ENCODE data around the gene RGL2. TPM values are rescaled to one million over a fixed set of nuclear protein-coding genes. Genes with fewer than 3 reads are reported as not detected.
"Not testable (repeated sequence)": the region's sequence is repeated elsewhere in the genome, so short reads cannot be mapped to it uniquely, and the experiment has no call there.

RGL2 gene
- total and polyA plus RNA-seq, 2 experiments from 2014 or later, result 63.3 to 82.1 TPM

DNA sequence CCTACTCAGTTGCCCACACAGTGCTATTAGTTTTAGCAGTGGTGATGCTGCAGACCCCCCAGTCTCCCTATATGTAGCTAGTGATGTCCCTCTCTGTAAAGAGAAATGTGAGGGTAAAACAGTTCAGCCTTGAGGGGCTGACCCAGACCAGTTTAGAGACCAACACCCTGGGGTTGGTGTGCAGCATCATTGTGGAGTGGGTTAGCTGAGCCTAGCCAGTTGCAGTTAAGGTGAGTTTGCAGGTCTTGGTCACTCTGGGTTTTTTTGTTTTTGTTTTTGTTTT is 22.2 kb downstream of the RGL2 start:
- Histone ChIP-seq H3K9me3 (ENCODE audit: low read depth) (no peaks in the 10 kb centered on the region), H3K36me3 (replicated peaks; ENCODE audit: insufficient read depth, low read depth) (no peaks in the 10 kb centered on the region), H3K4me3 (peak overlapping the region; percentile 74), H2AFZ (no peak overlapping the region), H3K79me2 (peaks cover 37% of the 10 kb centered on the region), H3K4me1 (ENCODE audit: insufficient read depth) (peaks cover 51% of the 10 kb centered on the region), H3K9me2 (replicated peaks; ENCODE audit: insufficient read depth) (no peaks in the 10 kb centered on the region), H3K4me2 (peak overlapping the region; percentile 91), H4K20me1 (ENCODE audit: insufficient read depth, poor library complexity, severe bottlenecking) (peaks cover 29% of the 10 kb centered on the region), H3K27me3 (no peaks in the 10 kb centered on the region), H3K27ac (peak overlapping the region; percentile 97)
- DNase-seq (ENCODE audit: low spot score), result no peak
- TF ChIP-seq EZH2phosphoT487 (IDR thresholded peaks at IDR 0.05; ENCODE audit: low read depth, severe bottlenecking, unreplicated experiment), result no peak
- no peak for TF ChIP-seq EZH2 (IDR thresholded peaks at IDR 0.05; ENCODE audit: borderline replicate concordance)

GRCh38 chr6:33275795-33276580 is 22.8 kb downstream of the RGL2 start:
- H3K4me3 ChIP-seq; DNase-seq (ENCODE audit: low spot score); H3K27me3 ChIP-seq; H3K36me3 ChIP-seq (replicated peaks; ENCODE audit: insufficient read depth, low read depth); H3K9me2 ChIP-seq (replicated peaks; ENCODE audit: insufficient read depth); H3K9me3 ChIP-seq (ENCODE audit: low read depth); H2AFZ ChIP-seq: not testable (repeated sequence)
- WGBS (ENCODE audit: low lambda C conversion rate, missing lambda C conversion rate), result 80% methylated on average over 16 of the region's 16 CpGs
- peaks cover 29% of the 10 kb centered on the region for H4K20me1 ChIP-seq (ENCODE audit: insufficient read depth, poor library complexity, severe bottlenecking)
- H3K27ac ChIP-seq, result peak overlapping the region; percentile 97
- H3K4me2 ChIP-seq, result peak overlapping the region; percentile 91
- H3K79me2 ChIP-seq, result peaks cover 38% of the 10 kb centered on the region
- peaks cover 52% of the 10 kb centered on the region for H3K4me1 ChIP-seq (ENCODE audit: insufficient read depth)

GRCh38 chr6:33273924-33274902 is 24.5 kb downstream of the RGL2 start:
- no peak for DNase-seq (ENCODE audit: low spot score)
- Histone ChIP-seq H3K79me2 (peaks cover 52% of the 10 kb centered on the region), H3K9me3 (ENCODE audit: low read depth) (no peaks in the 10 kb centered on the region), H3K4me1 (ENCODE audit: insufficient read depth) (peaks cover 54% of the 10 kb centered on the region), H3K4me2 (peak overlapping the region; percentile 91), H3K4me3 (no peak overlapping the region), H2AFZ (no peak overlapping the region), H3K36me3 (replicated peaks; ENCODE audit: insufficient read depth, low read depth) (peaks cover 3% of the 10 kb centered on the region), H3K9me2 (replicated peaks; ENCODE audit: insufficient read depth) (no peaks in the 10 kb centered on the region), H3K27me3 (no peaks in the 10 kb centered on the region), H4K20me1 (ENCODE audit: insufficient read depth, poor library complexity, severe bottlenecking) (peaks cover 29% of the 10 kb centered on the region), H3K27ac (peak overlapping the region; percentile 1)
- WGBS (ENCODE audit: low lambda C conversion rate, missing lambda C conversion rate), result 73% methylated on average over 14 of the region's 14 CpGs
- no peak for TF ChIP-seq EZH2 (IDR thresholded peaks at IDR 0.05; ENCODE audit: borderline replicate concordance)
- no peak for TF ChIP-seq EZH2phosphoT487 (IDR thresholded peaks at IDR 0.05; ENCODE audit: low read depth, severe bottlenecking, unreplicated experiment)
- TF ChIP-seq, protein P1, sequence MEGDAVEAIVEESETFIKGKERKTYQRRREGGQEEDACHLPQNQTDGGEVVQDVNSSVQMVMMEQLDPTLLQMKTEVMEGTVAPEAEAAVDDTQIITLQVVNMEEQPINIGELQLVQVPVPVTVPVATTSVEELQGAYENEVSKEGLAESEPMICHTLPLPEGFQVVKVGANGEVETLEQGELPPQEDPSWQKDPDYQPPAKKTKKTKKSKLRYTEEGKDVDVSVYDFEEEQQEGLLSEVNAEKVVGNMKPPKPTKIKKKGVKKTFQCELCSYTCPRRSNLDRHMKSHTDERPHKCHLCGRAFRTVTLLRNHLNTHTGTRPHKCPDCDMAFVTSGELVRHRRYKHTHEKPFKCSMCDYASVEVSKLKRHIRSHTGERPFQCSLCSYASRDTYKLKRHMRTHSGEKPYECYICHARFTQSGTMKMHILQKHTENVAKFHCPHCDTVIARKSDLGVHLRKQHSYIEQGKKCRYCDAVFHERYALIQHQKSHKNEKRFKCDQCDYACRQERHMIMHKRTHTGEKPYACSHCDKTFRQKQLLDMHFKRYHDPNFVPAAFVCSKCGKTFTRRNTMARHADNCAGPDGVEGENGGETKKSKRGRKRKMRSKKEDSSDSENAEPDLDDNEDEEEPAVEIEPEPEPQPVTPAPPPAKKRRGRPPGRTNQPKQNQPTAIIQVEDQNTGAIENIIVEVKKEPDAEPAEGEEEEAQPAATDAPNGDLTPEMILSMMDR (IDR thresholded peaks at IDR 0.05; ENCODE audit: poor library complexity), result no peak

- Histone ChIP-seq H2AFZ (no peak overlapping the region), H3K9me3 (ENCODE audit: low read depth) (no peaks in the 10 kb centered on the region), H3K36me3 (replicated peaks; ENCODE audit: insufficient read depth, low read depth) (peaks cover 4% of the 10 kb centered on the region), H3K9me2 (replicated peaks; ENCODE audit: insufficient read depth) (no peaks in the 10 kb centered on the region), H3K4me3 (peak overlapping the region; percentile 73), H3K27me3 (no peaks in the 10 kb centered on the region), H3K4me1 (ENCODE audit: insufficient read depth) (peaks cover 54% of the 10 kb centered on the region), H3K4me2 (peak overlapping the region; percentile 91), H3K27ac (peak overlapping the region; percentile 86), H4K20me1 (ENCODE audit: insufficient read depth, poor library complexity, severe bottlenecking) (peaks cover 29% of the 10 kb centered on the region), H3K79me2 (peaks cover 52% of the 10 kb centered on the region)
- no peak for DNase-seq (ENCODE audit: low spot score)
- WGBS (ENCODE audit: low lambda C conversion rate, missing lambda C conversion rate), result 61% methylated on average over 11 of the region's 11 CpGs
- TF ChIP-seq EZH2 (IDR thresholded peaks at IDR 0.05; ENCODE audit: borderline replicate concordance), result no peak
- TF ChIP-seq, protein P1 (IDR thresholded peaks at IDR 0.05; ENCODE audit: poor library complexity), result no peak
- TF ChIP-seq EZH2phosphoT487 (IDR thresholded peaks at IDR 0.05; ENCODE audit: low read depth, severe bottlenecking, unreplicated experiment), result no peak
Observed at GRCh38 chr6:33273129-33273923, 25.4 kb downstream of the RGL2 start.
